Gastrocnemius medialis (tissue), 4 donors: ENCODE measurements around the gene ZFP64. TPM values are rescaled to one million over a fixed set of nuclear protein-coding genes. Genes with fewer than 3 reads are reported as not detected.

Experiments used
- ATAC-seq, 2 donors: fragments of 150-250 bp; one replicate each; pipeline ENCODE4 v1.9.1; 2016
- DNase-seq, 2 donors: peaks; one replicate each; pipeline ENCODE4 v3.0.0-alpha.2; 2019
- H3K27ac ChIP-seq, 4 donors: fragments of 200-600 bp; sonication (generic); 1 replicate in 1 of 4; 2 replicates in 3 of 4; pipeline ENCODE4 v1.5.1; 2016 to 2018; ENCODE audit warnings: mild to moderate bottlenecking in 2 of 4, moderate library complexity in 1 of 4
- H3K27me3 ChIP-seq, 3 donors: fragments of 200-600 bp; sonication (generic) in 2 of 3; 1 replicate in 1 of 3; 2 replicates in 2 of 3; pipeline versions ENCODE4 v1.5.1 to v1.6.0; 2016 to 2019; ENCODE audit warnings: mild to moderate bottlenecking in 1 of 3, moderate library complexity in 1 of 3
- H3K36me3 ChIP-seq, 2 donors: fragments of 200-600 bp; sonication (generic) in 1 of 2; one replicate each; pipeline ENCODE4 v1.5.1; 2017 to 2018
- H3K4me1 ChIP-seq, 2 donors: fragments of 200-600 bp; sonication (generic) in 1 of 2; one replicate each; pipeline ENCODE4 v1.5.1; 2016 to 2017; ENCODE audit warnings: mild to moderate bottlenecking in 2 of 2
- H3K4me3 ChIP-seq, 4 donors: fragments of 200-600 bp; sonication (generic) in 3 of 4; 1 replicate in 1 of 4; 2 replicates in 3 of 4; pipeline ENCODE4 v1.5.1; 2016 to 2019; ENCODE audit warnings: mild to moderate bottlenecking in 2 of 4
- H3K9me3 ChIP-seq, 3 donors: fragments of 200-600 bp; sonication (generic) in 2 of 3; 1 replicate in 1 of 3; 2 replicates in 2 of 3; pipeline ENCODE4 v1.5.1; 2016 to 2019
- POLR2A ChIP-seq, 2 donors: fragments of 450-650 bp; IDR thresholded peaks; one replicate each; pipeline ENCODE4 v1.6.1; 2017; ENCODE audit warnings: antibody characterized with exemption in 2 of 2, mild to moderate bottlenecking in 2 of 2, moderate library complexity in 2 of 2
- in situ Hi-C, 4 donors: fragments of 200-750 bp; cut with MboI; loops; one replicate each; pipeline versions ENCODE4 v1.15.0 to v1.8.0; 2017; ENCODE audit warnings: low sequenced_read_pairs in 4 of 4
- intact Hi-C: fragments of 100-400 bp; cut with DNase I; formaldehyde crosslinking; loops from one replicate; pipeline ENCODE4 v1.15.1; 2023; ENCODE audit warnings: low total_unique reads
- total RNA-seq, 4 donors: library from RNA; depleted of rRNA; stranded (reverse); fragments of >200 nt; gene quantifications; one replicate each; pipeline versions ENCODE4 v1.1.0 to v1.2.3, GENCODE V29; 2016
- TF ChIP-seq, protein P1 (sequence below), 5 experiments: fragments of 450-650 bp in 3 of 5; fragments of 200-600 bp in 2 of 5; sonication (generic) in 2 of 5; IDR thresholded peaks in 4 of 5; conservative IDR thresholded peaks in 1 of 5; 1 replicate in 4 of 5; 2 replicates in 1 of 5; pipeline ENCODE4 v1.5.1; 2016 to 2019; ENCODE audit warnings: antibody characterized with exemption in 5 of 5, mild to moderate bottlenecking in 3 of 5, moderate library complexity in 3 of 5

The ZFP64 gene
- total RNA-seq, 4 donors from 2014 or later = 3.3 to 8.0 (median 3.9) TPM

DNA sequence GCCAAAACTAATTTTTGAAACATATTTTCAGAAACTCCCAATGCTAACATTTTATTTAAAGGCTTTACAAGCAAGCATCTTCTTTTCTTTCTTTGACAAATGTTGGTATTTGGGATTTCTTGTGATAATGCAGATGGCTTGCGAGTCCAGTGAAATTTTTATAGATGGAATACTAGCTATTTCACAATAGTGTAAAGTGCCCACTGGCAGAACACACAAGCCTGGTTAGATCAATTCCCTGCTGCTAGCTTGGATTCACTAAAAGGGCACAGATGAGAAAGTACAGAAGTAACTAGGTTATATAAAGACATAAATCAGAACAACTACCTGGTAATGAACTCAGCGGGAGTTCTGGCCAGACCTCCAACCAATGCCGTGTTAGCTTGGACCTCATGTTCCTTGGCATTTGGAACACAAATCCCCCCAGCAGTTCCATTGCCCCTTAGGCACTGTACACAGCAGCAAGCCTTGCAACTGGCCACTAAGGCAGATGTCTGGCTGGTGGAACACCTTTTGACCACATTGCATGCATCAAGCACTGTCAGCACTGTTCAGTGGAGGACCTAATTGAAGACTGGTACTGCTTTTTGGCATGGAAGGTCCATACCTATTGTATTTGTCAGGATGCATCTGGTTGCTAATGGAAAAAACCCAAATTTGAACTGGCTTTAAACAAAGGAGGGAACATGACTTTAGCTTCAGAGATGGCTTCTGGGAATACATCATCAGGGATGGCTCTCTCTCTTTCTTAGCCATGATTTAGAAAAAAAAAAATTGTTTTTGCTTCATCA lies 15.6 kb upstream of the ZFP64 start:
- DNase-seq = no peak
- ATAC-seq = no peak
- TF ChIP-seq, protein P1, sequence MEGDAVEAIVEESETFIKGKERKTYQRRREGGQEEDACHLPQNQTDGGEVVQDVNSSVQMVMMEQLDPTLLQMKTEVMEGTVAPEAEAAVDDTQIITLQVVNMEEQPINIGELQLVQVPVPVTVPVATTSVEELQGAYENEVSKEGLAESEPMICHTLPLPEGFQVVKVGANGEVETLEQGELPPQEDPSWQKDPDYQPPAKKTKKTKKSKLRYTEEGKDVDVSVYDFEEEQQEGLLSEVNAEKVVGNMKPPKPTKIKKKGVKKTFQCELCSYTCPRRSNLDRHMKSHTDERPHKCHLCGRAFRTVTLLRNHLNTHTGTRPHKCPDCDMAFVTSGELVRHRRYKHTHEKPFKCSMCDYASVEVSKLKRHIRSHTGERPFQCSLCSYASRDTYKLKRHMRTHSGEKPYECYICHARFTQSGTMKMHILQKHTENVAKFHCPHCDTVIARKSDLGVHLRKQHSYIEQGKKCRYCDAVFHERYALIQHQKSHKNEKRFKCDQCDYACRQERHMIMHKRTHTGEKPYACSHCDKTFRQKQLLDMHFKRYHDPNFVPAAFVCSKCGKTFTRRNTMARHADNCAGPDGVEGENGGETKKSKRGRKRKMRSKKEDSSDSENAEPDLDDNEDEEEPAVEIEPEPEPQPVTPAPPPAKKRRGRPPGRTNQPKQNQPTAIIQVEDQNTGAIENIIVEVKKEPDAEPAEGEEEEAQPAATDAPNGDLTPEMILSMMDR (IDR thresholded peaks at IDR 0.05 in 4 of 5, conservative IDR thresholded peaks at IDR 0.05 in 1 of 5) = no peak
- no peak for TF ChIP-seq POLR2A (IDR thresholded peaks at IDR 0.05)
- Histone ChIP-seq H3K27me3 (no peaks in the 10 kb centered on the region), H3K4me3 (no peak overlapping the region), H3K9me3 (no peaks in the 10 kb centered on the region), H3K4me1 (no peaks in the 10 kb centered on the region), H3K27ac (no peak overlapping the region), H3K36me3 (no peaks in the 10 kb centered on the region)
- in situ Hi-C loops (no loop called here), intact Hi-C loops (no loop called here)

DNA sequence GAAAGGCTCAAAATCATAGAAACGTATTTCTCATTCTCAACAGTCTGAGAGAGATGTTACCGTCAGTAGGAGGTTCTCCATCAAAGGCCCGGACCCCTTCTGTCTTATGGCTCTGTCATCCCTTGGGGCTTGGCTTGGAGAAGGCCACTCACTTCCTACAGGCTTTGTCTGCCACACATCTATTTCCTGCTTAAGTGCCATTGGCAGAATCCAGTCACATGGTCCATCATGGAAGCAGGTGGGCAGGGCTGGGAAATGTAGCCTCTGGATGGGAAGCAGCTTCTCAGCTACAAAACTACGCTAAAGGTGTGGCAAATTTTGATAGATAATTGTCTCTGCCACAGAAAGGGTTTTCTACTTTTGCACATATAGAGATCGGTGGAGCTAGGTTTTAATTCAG lies 12.6 kb upstream of the ZFP64 start:
- DNase-seq = no peak
- no peaks in the 10 kb centered on the region for H3K4me1 ChIP-seq
- intact Hi-C loops (no loop called here), in situ Hi-C loops (no loop called here)
- no peak for ATAC-seq
- H3K27ac ChIP-seq = no peak overlapping the region
- no peak for TF ChIP-seq POLR2A (IDR thresholded peaks at IDR 0.05)
- TF ChIP-seq, protein P1 (IDR thresholded peaks at IDR 0.05 in 4 of 5, conservative IDR thresholded peaks at IDR 0.05 in 1 of 5) = no peak
- no peaks in the 10 kb centered on the region for H3K36me3 ChIP-seq
- H3K27me3 ChIP-seq = no peaks in the 10 kb centered on the region
- no peaks in the 10 kb centered on the region for H3K9me3 ChIP-seq
- H3K4me3 ChIP-seq = no peak overlapping the region

DNA sequence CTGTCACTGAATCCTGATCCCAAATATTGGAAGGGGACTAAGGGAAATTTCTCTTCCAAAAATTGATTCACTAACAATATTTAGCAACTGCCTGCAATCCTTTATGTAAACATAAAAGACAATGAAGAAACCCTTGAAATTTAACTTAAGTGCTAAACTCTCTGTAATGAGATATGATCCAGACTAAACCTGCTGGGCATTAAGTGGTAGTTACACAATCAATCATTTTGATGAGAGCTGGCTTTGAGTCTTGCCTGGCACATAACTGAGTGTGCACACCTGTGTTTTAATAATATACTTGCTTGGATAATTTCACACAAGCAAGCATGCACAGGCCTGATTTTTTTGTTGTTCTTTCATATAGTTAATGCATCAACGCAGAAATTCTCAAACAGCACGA lies 9.8 kb upstream of the ZFP64 start:
- TF ChIP-seq, protein P1 (IDR thresholded peaks at IDR 0.05 in 4 of 5, conservative IDR thresholded peaks at IDR 0.05 in 1 of 5) = no peak
- TF ChIP-seq POLR2A (IDR thresholded peaks at IDR 0.05) = no peak
- DNase-seq = no peak
- no peak overlapping the region for H3K27ac ChIP-seq
- H3K36me3 ChIP-seq = no peaks in the 10 kb centered on the region
- H3K4me3 ChIP-seq = no peak overlapping the region
- ATAC-seq = no peak
- intact Hi-C loops (no loop called here), in situ Hi-C loops (no loop called here)
- H3K4me1 ChIP-seq = no peaks in the 10 kb centered on the region
- no peaks in the 10 kb centered on the region for H3K27me3 ChIP-seq
- H3K9me3 ChIP-seq = no peaks in the 10 kb centered on the region

DNA sequence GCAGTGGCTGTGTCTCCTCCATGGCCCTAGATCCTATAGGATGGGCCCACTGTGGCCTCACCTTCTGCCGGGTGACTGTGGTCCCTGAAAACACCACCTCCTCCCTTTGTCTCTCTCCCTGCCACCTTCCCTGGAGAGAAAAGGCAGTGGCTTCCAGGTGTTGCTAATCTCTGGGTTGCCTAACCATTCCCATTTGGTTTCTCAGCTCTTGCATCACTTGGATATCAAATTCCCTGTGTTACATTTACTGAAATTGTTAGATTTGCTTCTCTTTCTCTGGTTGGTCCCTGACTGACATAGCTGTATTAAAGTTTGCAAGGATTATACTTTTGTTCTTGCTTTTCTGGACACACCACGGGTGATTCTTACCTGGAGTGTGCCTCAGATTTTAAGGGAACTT lies 9.3 kb upstream of the ZFP64 start:
- intact Hi-C loops (no loop called here), in situ Hi-C loops (no loop called here)
- no peak for ATAC-seq

More for the DNA sequence above, 9.3 kb upstream of the ZFP64 start:
- no peak overlapping the region for H3K4me3 ChIP-seq
- DNase-seq = no peak
- no peak overlapping the region for H3K27ac ChIP-seq
- TF ChIP-seq POLR2A (IDR thresholded peaks at IDR 0.05) = no peak
- TF ChIP-seq, protein P1 (IDR thresholded peaks at IDR 0.05 in 4 of 5, conservative IDR thresholded peaks at IDR 0.05 in 1 of 5) = no peak
- H3K4me1 ChIP-seq = no peaks in the 10 kb centered on the region
- H3K36me3 ChIP-seq = no peaks in the 10 kb centered on the region
- H3K9me3 ChIP-seq = no peaks in the 10 kb centered on the region
- H3K27me3 ChIP-seq = no peaks in the 10 kb centered on the region
